Vagina (tissue), 2 donors: ENCODE data around the gene SLC3A2. TPM values are rescaled to one million over a fixed set of nuclear protein-coding genes. Genes with fewer than 3 reads are reported as not detected.

Experiments
- DNase-seq, 2 donors: peaks; one replicate each; pipeline ENCODE4 v3.0.0-alpha.2; 2017; ENCODE audit errors: extremely low spot score in 2 of 2
- H3K27ac ChIP-seq: fragments of 200-600 bp; sonication (generic); one replicate; pipeline ENCODE4 v1.5.1; 2019
- H3K27me3 ChIP-seq: fragments of 200-600 bp; sonication (generic); one replicate; pipeline ENCODE4 v1.5.1; 2019
- H3K36me3 ChIP-seq, 2 donors: fragments of 200-600 bp; sonication (generic); one replicate each; pipeline ENCODE4 v1.5.1; 2017 to 2019
- H3K4me1 ChIP-seq: fragments of 200-600 bp; sonication (generic); one replicate; pipeline ENCODE4 v1.5.1; 2019
- H3K4me3 ChIP-seq, 2 donors: fragments of 200-600 bp; sonication (generic); 1 replicate in 1 of 2; 2 replicates in 1 of 2; pipeline ENCODE4 v1.5.1; 2016 to 2019
- H3K9me3 ChIP-seq: fragments of 200-600 bp; sonication (generic); one replicate; pipeline ENCODE4 v1.5.1; 2019
- CTCF ChIP-seq, 3 experiments: fragments of 450-650 bp in 2 of 3; fragments of 200-600 bp in 1 of 3; sonication (generic) in 1 of 3; IDR thresholded peaks; one replicate each; pipeline ENCODE4 v1.5.1; 2017 to 2019; ENCODE audit warnings: antibody characterized with exemption in 3 of 3, mild to moderate bottlenecking in 2 of 3, moderate library complexity in 2 of 3
- POLR2A ChIP-seq, 2 donors: fragments of 450-650 bp; IDR thresholded peaks; one replicate each; pipeline ENCODE4 v1.6.1; 2017; ENCODE audit warnings: antibody characterized with exemption in 2 of 2, mild to moderate bottlenecking in 2 of 2, moderate library complexity in 2 of 2
- POLR2AphosphoS5 ChIP-seq, 2 donors: sonication (generic); formaldehyde crosslinking; IDR thresholded peaks; one replicate each; pipeline ENCODE4 v1.9.0; 2017; ENCODE audit warnings: antibody characterized with exemption in 2 of 2, mild to moderate bottlenecking in 2 of 2, low read depth in 1 of 2; ENCODE audit not compliant: insufficient read depth in 1 of 2
- intact Hi-C: fragments of 100-400 bp; cut with DNase I; formaldehyde crosslinking; loops from one replicate; pipeline ENCODE4 v1.15.1; 2023
- total RNA-seq: library from RNA; depleted of rRNA; stranded (reverse); fragments of >200 nt; gene quantifications from one replicate; pipeline ENCODE4 v1.2.3, GENCODE V29; 2016

The SLC3A2 gene
- total RNA-seq, 1 donor from 2014 or later: 169 TPM

GRCh38 chr11:62847767-62848314 is 32.9 kb upstream of the SLC3A2 start:
- intact Hi-C loops: no loop called here
- peaks cover 1% of the 10 kb centered on the region for H3K4me1 ChIP-seq
- H3K36me3 ChIP-seq: peaks cover 0 to 11% of the 10 kb centered on the region in 2 donors
- no peak for TF ChIP-seq CTCF (IDR thresholded peaks at IDR 0.05)
- no peak for TF ChIP-seq POLR2AphosphoS5 (IDR thresholded peaks at IDR 0.05; ENCODE audit: insufficient read depth in 1 of 2, low read depth in 1 of 2)
- TF ChIP-seq POLR2A (IDR thresholded peaks at IDR 0.05): no peak
- H3K27me3 ChIP-seq: no peaks in the 10 kb centered on the region
- no peaks in the 10 kb centered on the region for H3K9me3 ChIP-seq
- no peak overlapping the region for H3K27ac ChIP-seq
- H3K4me3 ChIP-seq: no peak overlapping the region
- no peak for DNase-seq

- H3K9me3 ChIP-seq: no peaks in the 10 kb centered on the region
- no peaks in the 10 kb centered on the region for H3K27me3 ChIP-seq
- intact Hi-C loops: no loop called here
- H3K4me1 ChIP-seq: peaks cover 21% of the 10 kb centered on the region
- TF ChIP-seq CTCF (IDR thresholded peaks at IDR 0.05) (no peak), POLR2A (IDR thresholded peaks at IDR 0.05) (no peak), POLR2AphosphoS5 (IDR thresholded peaks at IDR 0.05; ENCODE audit: insufficient read depth in 1 of 2, low read depth in 1 of 2) (no peak)
- no peak overlapping the region for H3K27ac ChIP-seq
- H3K36me3 ChIP-seq: peaks cover 0 to 21% of the 10 kb centered on the region in 2 donors
- no peak for DNase-seq
- H3K4me3 ChIP-seq: no peak overlapping the region
These were observed 29.5 kb upstream of the SLC3A2 start for GRCh38 chr11:62850911-62851806.

- Histone ChIP-seq H3K4me1 (peaks cover 29% of the 10 kb centered on the region), H3K27ac (no peak overlapping the region), H3K4me3 (no peak overlapping the region), H3K9me3 (no peaks in the 10 kb centered on the region), H3K36me3 (peaks cover 0 to 21% of the 10 kb centered on the region in 2 donors), H3K27me3 (no peaks in the 10 kb centered on the region)
- TF ChIP-seq POLR2A (IDR thresholded peaks at IDR 0.05) (no peak), POLR2AphosphoS5 (IDR thresholded peaks at IDR 0.05; ENCODE audit: insufficient read depth in 1 of 2, low read depth in 1 of 2) (no peak), CTCF (IDR thresholded peaks at IDR 0.05) (no peak)
- intact Hi-C loops: no loop called here
- DNase-seq: no peak
These were observed 28.7 kb upstream of the SLC3A2 start for GRCh38 chr11:62851807-62852522.

GRCh38 chr11:62852523-62853188 is 28.0 kb upstream of the SLC3A2 start:
- no peak overlapping the region for H3K4me3 ChIP-seq
- no peaks in the 10 kb centered on the region for H3K27me3 ChIP-seq
- no peak overlapping the region for H3K27ac ChIP-seq
- intact Hi-C loops: no loop called here
- H3K36me3 ChIP-seq: peaks cover 0 to 21% of the 10 kb centered on the region in 2 donors
- TF ChIP-seq POLR2A (IDR thresholded peaks at IDR 0.05) (no peak), POLR2AphosphoS5 (IDR thresholded peaks at IDR 0.05; ENCODE audit: insufficient read depth in 1 of 2, low read depth in 1 of 2) (no peak), CTCF (IDR thresholded peaks at IDR 0.05) (no peak)
- no peak for DNase-seq
- H3K9me3 ChIP-seq: no peaks in the 10 kb centered on the region
- H3K4me1 ChIP-seq: peaks cover 34% of the 10 kb centered on the region
